GM10266 (cell line): ENCODE results near the gene VSTM2L.

Experiments
- DNase-seq: peaks from one replicate; pipeline ENCODE4 v3.0.0; 2012; ENCODE audit errors: extremely low spot score
- TF ChIP-seq, protein P1 (sequence below): IDR thresholded peaks from 2 replicates; pipeline ENCODE4 v1.5.1; 2012; ENCODE audit warnings: mild to moderate bottlenecking, low read depth; ENCODE audit not compliant: control insufficient read depth, insufficient read depth; ENCODE audit errors: missing control alignments

VSTM2L gene

GRCh38 chr20:37888641-37889040 lies 14.3 kb upstream of the VSTM2L start:
- no peak for DNase-seq
- TF ChIP-seq, protein P1, sequence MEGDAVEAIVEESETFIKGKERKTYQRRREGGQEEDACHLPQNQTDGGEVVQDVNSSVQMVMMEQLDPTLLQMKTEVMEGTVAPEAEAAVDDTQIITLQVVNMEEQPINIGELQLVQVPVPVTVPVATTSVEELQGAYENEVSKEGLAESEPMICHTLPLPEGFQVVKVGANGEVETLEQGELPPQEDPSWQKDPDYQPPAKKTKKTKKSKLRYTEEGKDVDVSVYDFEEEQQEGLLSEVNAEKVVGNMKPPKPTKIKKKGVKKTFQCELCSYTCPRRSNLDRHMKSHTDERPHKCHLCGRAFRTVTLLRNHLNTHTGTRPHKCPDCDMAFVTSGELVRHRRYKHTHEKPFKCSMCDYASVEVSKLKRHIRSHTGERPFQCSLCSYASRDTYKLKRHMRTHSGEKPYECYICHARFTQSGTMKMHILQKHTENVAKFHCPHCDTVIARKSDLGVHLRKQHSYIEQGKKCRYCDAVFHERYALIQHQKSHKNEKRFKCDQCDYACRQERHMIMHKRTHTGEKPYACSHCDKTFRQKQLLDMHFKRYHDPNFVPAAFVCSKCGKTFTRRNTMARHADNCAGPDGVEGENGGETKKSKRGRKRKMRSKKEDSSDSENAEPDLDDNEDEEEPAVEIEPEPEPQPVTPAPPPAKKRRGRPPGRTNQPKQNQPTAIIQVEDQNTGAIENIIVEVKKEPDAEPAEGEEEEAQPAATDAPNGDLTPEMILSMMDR, result no peak

DNA sequence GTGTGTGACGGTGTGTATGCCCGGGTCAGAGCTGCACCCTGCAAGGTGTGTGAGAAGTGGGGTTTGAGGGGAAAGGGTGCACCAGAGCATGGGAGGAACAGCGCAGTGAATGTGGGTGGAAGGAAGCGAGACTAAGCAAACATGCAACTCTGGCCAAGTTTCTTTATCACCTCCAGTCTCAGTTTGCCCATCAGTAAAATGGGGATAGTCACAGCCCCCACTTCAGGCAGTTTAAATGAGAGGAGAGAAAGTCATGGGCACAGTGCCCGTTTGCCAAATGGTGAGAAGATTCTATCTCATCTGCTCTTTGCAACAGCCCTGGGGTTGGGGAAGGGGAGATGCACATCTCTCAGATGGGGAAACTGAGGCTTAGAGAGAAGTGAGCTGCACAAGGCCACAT lies 12.8 kb upstream of the VSTM2L start:
- TF ChIP-seq, protein P1, result no peak
- DNase-seq, result no peak

DNA sequence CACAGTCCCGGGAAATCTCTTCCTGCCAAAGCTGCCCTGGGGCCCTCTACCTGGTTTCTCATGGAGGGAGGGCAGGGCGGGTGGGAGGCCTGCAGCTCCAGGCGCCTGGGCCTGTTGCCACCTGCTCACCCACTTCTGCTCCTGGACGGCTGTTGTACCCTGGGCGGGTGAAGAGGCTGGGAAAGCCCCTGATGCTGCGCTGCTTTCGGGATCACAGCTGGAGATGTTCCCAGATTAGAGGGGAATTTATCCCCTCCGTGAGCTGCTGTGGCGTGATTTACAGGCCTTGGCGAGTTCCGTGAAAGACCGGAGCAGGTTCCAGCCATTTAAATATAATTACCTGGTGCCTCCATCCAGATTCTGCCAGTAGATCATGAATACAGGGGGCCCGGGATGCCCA lies 12.3 kb upstream of the VSTM2L start:
- TF ChIP-seq, protein P1, result no peak
- DNase-seq, result no peak

GRCh38 chr20:37892001-37892400 lies 10.9 kb upstream of the VSTM2L start:
- no peak for DNase-seq
- TF ChIP-seq, protein P1, result no peak

DNA sequence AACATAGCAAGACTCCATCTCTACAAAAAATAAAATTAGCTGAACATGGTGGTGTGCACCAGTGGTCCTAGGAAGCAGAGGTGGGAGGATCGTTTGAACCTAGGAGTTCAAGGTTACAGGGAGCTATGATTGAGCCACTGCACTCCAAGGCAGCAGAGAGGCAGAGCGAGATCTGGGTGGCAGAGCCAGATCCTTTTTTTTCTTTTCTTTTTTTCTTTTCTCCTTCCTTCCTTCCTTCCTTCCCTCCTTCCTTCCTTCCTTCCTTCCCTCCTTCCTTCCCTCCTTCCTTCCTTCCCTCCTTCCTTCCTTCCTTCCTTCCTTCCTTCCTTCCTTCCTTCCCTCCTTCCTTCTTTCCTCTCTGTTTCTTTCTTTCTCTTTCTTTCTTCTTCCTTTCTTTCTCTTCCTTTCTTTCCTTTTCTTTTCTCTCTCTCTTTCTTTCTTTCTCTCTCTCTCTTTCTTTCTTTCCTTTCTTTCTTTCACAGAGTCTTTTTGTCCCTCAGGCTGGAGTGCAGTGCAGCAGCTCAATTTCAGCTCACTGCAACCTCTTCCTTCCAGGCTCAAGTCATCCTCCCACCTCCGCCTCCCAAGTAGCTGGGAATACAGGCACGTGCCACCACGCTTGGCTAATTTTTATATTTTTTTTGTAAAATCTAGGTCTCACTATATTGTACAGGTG lies 9.2 kb upstream of the VSTM2L start:
- TF ChIP-seq, protein P1, result no peak
- DNase-seq, result no peak

- no peak for DNase-seq
- TF ChIP-seq, protein P1, result no peak
Measured at GRCh38 chr20:37894454-37894853, 8.5 kb upstream of the VSTM2L start.

DNA sequence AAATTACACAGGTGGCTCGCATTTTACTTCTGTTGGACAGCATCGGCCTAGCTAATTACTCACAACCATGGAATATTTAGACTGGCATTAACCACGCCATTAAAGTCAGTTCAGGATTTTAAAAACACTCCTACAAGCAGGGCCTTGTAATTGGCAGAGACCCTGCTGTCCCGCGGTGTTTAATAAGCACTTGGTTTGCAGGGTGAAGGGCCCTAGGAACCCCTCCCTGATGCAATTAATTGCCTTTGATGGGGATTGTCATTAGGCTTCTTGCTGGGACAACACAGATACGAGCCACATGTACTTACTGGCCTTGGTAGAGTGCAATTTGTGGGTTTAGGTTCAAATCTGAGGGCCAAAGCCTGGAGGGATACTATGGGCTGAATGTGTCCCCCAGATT lies 7.8 kb upstream of the VSTM2L start:
- TF ChIP-seq, protein P1, result no peak
- DNase-seq, result no peak
